ENCODE results near the gene SPOCK2.

DNA sequence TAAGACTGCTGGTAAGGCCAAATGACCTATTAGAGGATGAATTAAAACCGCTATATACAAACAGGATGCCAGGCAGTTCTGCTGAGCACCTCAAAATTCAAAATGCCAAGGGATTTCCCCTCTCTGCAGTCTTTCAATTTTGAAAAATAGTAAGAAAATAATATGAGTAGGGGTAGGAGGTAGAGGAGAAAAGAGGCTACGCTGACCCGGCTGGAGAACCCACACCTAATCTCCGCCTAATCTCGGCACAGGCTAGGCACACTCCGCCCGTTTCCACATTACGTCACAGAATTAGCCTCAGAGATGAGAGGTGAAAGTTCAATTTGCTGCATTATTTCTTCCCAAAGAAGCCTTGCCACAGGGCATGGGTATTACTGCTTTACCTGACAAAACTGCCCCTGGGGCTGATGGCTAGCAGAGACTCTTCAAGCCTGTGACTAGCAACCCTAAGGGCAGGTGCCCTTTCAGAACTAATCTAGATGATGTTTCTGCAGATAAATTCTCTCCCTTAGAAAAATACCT, 21.3 kb upstream of the SPOCK2 start:
- no peak for TF ChIP-seq TCF7L2 (IDR thresholded peaks at IDR 0.05; ENCODE audit: low read depth, low read length)
- TF ChIP-seq, protein P1, sequence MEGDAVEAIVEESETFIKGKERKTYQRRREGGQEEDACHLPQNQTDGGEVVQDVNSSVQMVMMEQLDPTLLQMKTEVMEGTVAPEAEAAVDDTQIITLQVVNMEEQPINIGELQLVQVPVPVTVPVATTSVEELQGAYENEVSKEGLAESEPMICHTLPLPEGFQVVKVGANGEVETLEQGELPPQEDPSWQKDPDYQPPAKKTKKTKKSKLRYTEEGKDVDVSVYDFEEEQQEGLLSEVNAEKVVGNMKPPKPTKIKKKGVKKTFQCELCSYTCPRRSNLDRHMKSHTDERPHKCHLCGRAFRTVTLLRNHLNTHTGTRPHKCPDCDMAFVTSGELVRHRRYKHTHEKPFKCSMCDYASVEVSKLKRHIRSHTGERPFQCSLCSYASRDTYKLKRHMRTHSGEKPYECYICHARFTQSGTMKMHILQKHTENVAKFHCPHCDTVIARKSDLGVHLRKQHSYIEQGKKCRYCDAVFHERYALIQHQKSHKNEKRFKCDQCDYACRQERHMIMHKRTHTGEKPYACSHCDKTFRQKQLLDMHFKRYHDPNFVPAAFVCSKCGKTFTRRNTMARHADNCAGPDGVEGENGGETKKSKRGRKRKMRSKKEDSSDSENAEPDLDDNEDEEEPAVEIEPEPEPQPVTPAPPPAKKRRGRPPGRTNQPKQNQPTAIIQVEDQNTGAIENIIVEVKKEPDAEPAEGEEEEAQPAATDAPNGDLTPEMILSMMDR (IDR thresholded peaks at IDR 0.05), result no peak
- TF ChIP-seq, protein P2, sequence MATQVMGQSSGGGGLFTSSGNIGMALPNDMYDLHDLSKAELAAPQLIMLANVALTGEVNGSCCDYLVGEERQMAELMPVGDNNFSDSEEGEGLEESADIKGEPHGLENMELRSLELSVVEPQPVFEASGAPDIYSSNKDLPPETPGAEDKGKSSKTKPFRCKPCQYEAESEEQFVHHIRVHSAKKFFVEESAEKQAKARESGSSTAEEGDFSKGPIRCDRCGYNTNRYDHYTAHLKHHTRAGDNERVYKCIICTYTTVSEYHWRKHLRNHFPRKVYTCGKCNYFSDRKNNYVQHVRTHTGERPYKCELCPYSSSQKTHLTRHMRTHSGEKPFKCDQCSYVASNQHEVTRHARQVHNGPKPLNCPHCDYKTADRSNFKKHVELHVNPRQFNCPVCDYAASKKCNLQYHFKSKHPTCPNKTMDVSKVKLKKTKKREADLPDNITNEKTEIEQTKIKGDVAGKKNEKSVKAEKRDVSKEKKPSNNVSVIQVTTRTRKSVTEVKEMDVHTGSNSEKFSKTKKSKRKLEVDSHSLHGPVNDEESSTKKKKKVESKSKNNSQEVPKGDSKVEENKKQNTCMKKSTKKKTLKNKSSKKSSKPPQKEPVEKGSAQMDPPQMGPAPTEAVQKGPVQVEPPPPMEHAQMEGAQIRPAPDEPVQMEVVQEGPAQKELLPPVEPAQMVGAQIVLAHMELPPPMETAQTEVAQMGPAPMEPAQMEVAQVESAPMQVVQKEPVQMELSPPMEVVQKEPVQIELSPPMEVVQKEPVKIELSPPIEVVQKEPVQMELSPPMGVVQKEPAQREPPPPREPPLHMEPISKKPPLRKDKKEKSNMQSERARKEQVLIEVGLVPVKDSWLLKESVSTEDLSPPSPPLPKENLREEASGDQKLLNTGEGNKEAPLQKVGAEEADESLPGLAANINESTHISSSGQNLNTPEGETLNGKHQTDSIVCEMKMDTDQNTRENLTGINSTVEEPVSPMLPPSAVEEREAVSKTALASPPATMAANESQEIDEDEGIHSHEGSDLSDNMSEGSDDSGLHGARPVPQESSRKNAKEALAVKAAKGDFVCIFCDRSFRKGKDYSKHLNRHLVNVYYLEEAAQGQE (IDR thresholded peaks at IDR 0.05; ENCODE audit: insufficient read depth in 1 of 2, low read depth in 2 of 2, low read length in 1 of 2), result no peak
- TF ChIP-seq POLR2AphosphoS5 (IDR thresholded peaks at IDR 0.05; ENCODE audit: low read depth, low read length), result no peak
